Endothelial cell of umbilical vein (primary cell): Measurements from ENCODE around the gene OLIG1. TPM values are rescaled to one million over a fixed set of nuclear protein-coding genes. Genes with fewer than 3 reads are reported as not detected.

Experiments used
- BruUV-seq: library from RNA; stranded (reverse); fragments of 400-500 nt; replicated peaks from 2 replicates; lab custom pipeline; 2021; lab: Mats Ljungman, UMichigan
- CTCF ChIA-PET: fragments of 300-600, 350-600 bp; sonication (Branson Sonifier 250); formaldehyde crosslinking; loops from one replicate; lab custom pipeline; 2021; ENCODE audit warnings: antibody characterized with exemption, inconsistent platforms; lab: Charles Lee
- POLR2A ChIA-PET: fragments of 300-600, 350-600 bp; sonication (Branson Sonifier 250); formaldehyde crosslinking; loops from one replicate; lab custom pipeline; 2021; ENCODE audit warnings: antibody characterized with exemption, inconsistent platforms; lab: Charles Lee
- DNase-seq: peaks from one replicate; pipeline ENCODE4 v3.0.0-alpha.2; 2011; ENCODE audit warnings: low read depth, low spot score
- FAIRE-seq: peaks from 2 replicates; lab custom pipeline; 2011; peaks lifted over from hg19 to GRCh38; lab: Jason Lieb, UNC
- H2AFZ ChIP-seq: 2 replicates; pipeline ENCODE4 v1.6.0; 2012; ENCODE audit warnings: low read depth, low read length, control low read depth, inconsistent platforms
- H3K27ac ChIP-seq: 2 replicates; pipeline ENCODE4 v1.5.1; 2011; ENCODE audit warnings: low read depth, mild to moderate bottlenecking, control low read depth, low read length, moderate library complexity; ENCODE audit not compliant: insufficient read depth
- H3K27me3 ChIP-seq, 2 experiments: 2 replicates each; pipeline versions ENCODE4 v1.6.0 to v1.6.1; 2011; ENCODE audit warnings: low read length in 2 of 2, mixed read lengths in 1 of 2; ENCODE audit not compliant: control insufficient read depth in 2 of 2, insufficient read depth in 2 of 2
- H3K36me3 ChIP-seq, 2 experiments: 2 replicates in 1 of 2; 3 replicates in 1 of 2; pipeline ENCODE4 v1.5.1; 2011; ENCODE audit warnings: low read length in 2 of 2, mild to moderate bottlenecking in 1 of 2, moderate library complexity in 1 of 2; ENCODE audit not compliant: control insufficient read depth in 2 of 2, insufficient read depth in 2 of 2; ENCODE audit errors: extremely low read depth in 1 of 2
- H3K4me1 ChIP-seq: 3 replicates; pipeline ENCODE4 v1.5.1; 2011; ENCODE audit warnings: mild to moderate bottlenecking, low read length; ENCODE audit not compliant: control insufficient read depth, insufficient read depth; ENCODE audit errors: extremely low read depth
- H3K4me2 ChIP-seq: 2 replicates; pipeline ENCODE4 v1.6.1; 2011; ENCODE audit warnings: low read length, control low read depth, mixed read lengths; ENCODE audit not compliant: insufficient read depth
- H3K4me3 ChIP-seq, 3 experiments: fragments of 200-600 bp in 1 of 3; sonication (generic), shearing (Covaris generic) in 1 of 3; replicated peaks in 1 of 3; 2 replicates each; pipeline ENCODE4 v1.5.1; 2011 to 2016; ENCODE audit warnings: control low read depth in 3 of 3, low read length in 3 of 3, mild to moderate bottlenecking in 2 of 3, inconsistent platforms in 1 of 3, low read depth in 1 of 3, moderate library complexity in 1 of 3; ENCODE audit not compliant: insufficient read depth in 1 of 3
- H3K79me2 ChIP-seq: 2 replicates; pipeline ENCODE4 v1.6.0; 2012; ENCODE audit warnings: low read length, inconsistent platforms; ENCODE audit not compliant: control insufficient read depth, insufficient read depth
- H3K9ac ChIP-seq: replicated peaks from 2 replicates; pipeline ENCODE3; 2011; ENCODE audit warnings: low read length, control low read depth; ENCODE audit not compliant: insufficient read depth; ENCODE audit errors: extremely low read depth
- H3K9me1 ChIP-seq: replicated peaks from 3 replicates; pipeline ENCODE4 v1.6.0; 2011; ENCODE audit warnings: mild to moderate bottlenecking, low read length; ENCODE audit not compliant: control insufficient read depth, insufficient read depth; ENCODE audit errors: extremely low read depth
- H3K9me3 ChIP-seq: replicated peaks from 2 replicates; pipeline ENCODE4 v1.5.1; 2012; ENCODE audit warnings: low read length, inconsistent platforms; ENCODE audit not compliant: control insufficient read depth, insufficient read depth
- H4K20me1 ChIP-seq: replicated peaks from 2 replicates; pipeline ENCODE3; 2011; ENCODE audit warnings: mild to moderate bottlenecking, low read length; ENCODE audit not compliant: control insufficient read depth, insufficient read depth; ENCODE audit errors: extremely low read depth
- EZH2 ChIP-seq: IDR thresholded peaks from 2 replicates; pipeline ENCODE4 v1.6.1; 2012; ENCODE audit warnings: borderline replicate concordance, low read depth, mild to moderate bottlenecking, moderate library complexity, low read length, inconsistent platforms; ENCODE audit not compliant: severe bottlenecking
- FOS ChIP-seq: IDR thresholded peaks from 2 replicates; pipeline ENCODE4 v1.6.1; 2011; ENCODE audit warnings: mild to moderate bottlenecking, low read length, moderate library complexity, borderline replicate concordance; ENCODE audit not compliant: insufficient read depth
- GATA2 ChIP-seq: IDR thresholded peaks from 2 replicates; pipeline ENCODE4 v1.7.0; 2011; ENCODE audit warnings: low read depth, mild to moderate bottlenecking, moderate library complexity, mixed read lengths, low read length; ENCODE audit not compliant: insufficient read length, insufficient read depth
- JUN ChIP-seq: IDR thresholded peaks from 2 replicates; pipeline ENCODE4 v1.6.1; 2011; ENCODE audit warnings: borderline replicate concordance, low read depth; ENCODE audit not compliant: insufficient read length, insufficient read depth
- MYC ChIP-seq: IDR thresholded peaks from one replicate; pipeline ENCODE4 v1.6.1; 2011; ENCODE audit warnings: mild to moderate bottlenecking, low read depth, low read length
- POLR2A ChIP-seq: IDR thresholded peaks from 2 replicates; pipeline ENCODE4 v1.6.1; 2012; ENCODE audit warnings: low read depth, mild to moderate bottlenecking, control low read depth, low read length
- POLR2AphosphoS5 ChIP-seq: IDR thresholded peaks from 2 replicates; pipeline ENCODE4 v1.6.1; 2012; ENCODE audit warnings: low read depth, mild to moderate bottlenecking, control low read depth, low read length, moderate library complexity; ENCODE audit not compliant: insufficient read depth
- dilution Hi-C: fragments of 300-500 bp; cut with MboI; formaldehyde crosslinking; loops from one replicate; pipeline ENCODE4 v1.15.0; 2019; ENCODE audit warnings: low sequenced_read_pairs; ENCODE audit not compliant: extremely low pct_ligation_motif_present
- intact Hi-C: fragments of 100-400 bp; cut with micrococcal nuclease; formaldehyde crosslinking; loops from one replicate; pipeline ENCODE4 v1.10.0; 2022
- polyA plus RNA-seq, 4 experiments: library from polyadenylated mRNA; depleted of rRNA in 3 of 4; stranded (reverse) in 3 of 4; unstranded in 1 of 4; fragments of >200 nt; gene quantifications; 2 replicates each; pipeline versions ENCODE4 v1.2.1 to v1.2.3, GENCODE V29; 2011 to 2012; ENCODE audit warnings: missing spikeins in 1 of 4
- total RNA-seq: library from RNA; stranded (reverse); gene quantifications from 2 replicates; pipeline ENCODE4 v1.2.3, GENCODE V29; 2021
- TF ChIP-seq, protein P1 (sequence below), 2 donors: IDR thresholded peaks; 1 replicate in 1 of 2; 2 replicates in 1 of 2; pipeline ENCODE4 v1.5.1; 2011; ENCODE audit warnings: low read length in 2 of 2, mild to moderate bottlenecking in 2 of 2, moderate library complexity in 2 of 2, control low read depth in 1 of 2, inconsistent platforms in 1 of 2, low read depth in 1 of 2; ENCODE audit not compliant: insufficient read depth in 1 of 2; ENCODE audit errors: extremely low read depth in 1 of 2
- TF ChIP-seq, protein P2 (sequence below): IDR thresholded peaks from 2 replicates; pipeline ENCODE4 v1.6.1; 2011; ENCODE audit not compliant: insufficient read depth, insufficient read length

Gene OLIG1
- total and polyA plus RNA-seq, 2 donors (not counting 3 experiments of a cell fraction or from before 2014, with no cell fraction given), result not detected

GRCh38 chr21:33075596-33076195, 5.8 kb downstream of the OLIG1 start:
- intact Hi-C loops (loop anchor here (10.0 kb wide), 1 partner anchor 51 kb away; the partner anchor contains the start of gene OLIG2), dilution Hi-C loops (no loop called here)
- Histone ChIP-seq H2AFZ (no peak overlapping the region), H3K9me3 (no peaks in the 10 kb centered on the region), H3K4me3 (no peak overlapping the region), H3K36me3 (no peaks in the 10 kb centered on the region), H3K79me2 (no peaks in the 10 kb centered on the region), H3K27ac (no peak overlapping the region), H4K20me1 (no peaks in the 10 kb centered on the region), H3K27me3 (peaks cover 61 to 64% of the 10 kb centered on the region in 2 experiments), H3K9me1 (no peaks in the 10 kb centered on the region), H3K4me2 (no peak overlapping the region), H3K4me1 (peaks cover 5% of the 10 kb centered on the region), H3K9ac (no peak overlapping the region)
- no TSS peak for BruUV-seq
- no peak for TF ChIP-seq GATA2
- TF ChIP-seq, protein P1, sequence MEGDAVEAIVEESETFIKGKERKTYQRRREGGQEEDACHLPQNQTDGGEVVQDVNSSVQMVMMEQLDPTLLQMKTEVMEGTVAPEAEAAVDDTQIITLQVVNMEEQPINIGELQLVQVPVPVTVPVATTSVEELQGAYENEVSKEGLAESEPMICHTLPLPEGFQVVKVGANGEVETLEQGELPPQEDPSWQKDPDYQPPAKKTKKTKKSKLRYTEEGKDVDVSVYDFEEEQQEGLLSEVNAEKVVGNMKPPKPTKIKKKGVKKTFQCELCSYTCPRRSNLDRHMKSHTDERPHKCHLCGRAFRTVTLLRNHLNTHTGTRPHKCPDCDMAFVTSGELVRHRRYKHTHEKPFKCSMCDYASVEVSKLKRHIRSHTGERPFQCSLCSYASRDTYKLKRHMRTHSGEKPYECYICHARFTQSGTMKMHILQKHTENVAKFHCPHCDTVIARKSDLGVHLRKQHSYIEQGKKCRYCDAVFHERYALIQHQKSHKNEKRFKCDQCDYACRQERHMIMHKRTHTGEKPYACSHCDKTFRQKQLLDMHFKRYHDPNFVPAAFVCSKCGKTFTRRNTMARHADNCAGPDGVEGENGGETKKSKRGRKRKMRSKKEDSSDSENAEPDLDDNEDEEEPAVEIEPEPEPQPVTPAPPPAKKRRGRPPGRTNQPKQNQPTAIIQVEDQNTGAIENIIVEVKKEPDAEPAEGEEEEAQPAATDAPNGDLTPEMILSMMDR (IDR thresholded peaks at IDR 0.05; ENCODE audit: extremely low read depth in 1 of 2, insufficient read depth in 1 of 2, low read depth in 1 of 2, low read length in 2 of 2), result no peak
- no peak for TF ChIP-seq JUN
- TF ChIP-seq POLR2A, result no peak
- no peak for TF ChIP-seq MYC
- TF ChIP-seq FOS, result no peak
- TF ChIP-seq, protein P2, sequence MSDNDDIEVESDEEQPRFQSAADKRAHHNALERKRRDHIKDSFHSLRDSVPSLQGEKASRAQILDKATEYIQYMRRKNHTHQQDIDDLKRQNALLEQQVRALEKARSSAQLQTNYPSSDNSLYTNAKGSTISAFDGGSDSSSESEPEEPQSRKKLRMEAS, result no peak
- TF ChIP-seq POLR2AphosphoS5, result no peak
- TF ChIP-seq EZH2, result no peak
- ChIA-PET CTCF (interaction anchor here (1.4 to 1.7 kb wide), 2 partner anchors 81 to 136 kb away, joined by 4 read pairs; no protein-coding TSS in a partner anchor), POLR2A (no interaction called here)
- no peak for FAIRE-seq
- no peak for DNase-seq
